SK-N-SH treated with all-trans-retinoic acid at 6 μM for 48 hours (cell line): ENCODE data around the gene GLIS2.

Experiments
- OSR1 ChIP-seq: fragments of 250-450 bp; sonication (Bioruptor Pico); IDR thresholded peaks from 2 replicates; pipeline ENCODE4 v1.8.0; 2022; ENCODE audit warnings: moderate library complexity, mild to moderate bottlenecking, inconsistent platforms
- PPARA ChIP-seq: fragments of 250-450 bp; sonication (Bioruptor Pico); IDR thresholded peaks from 2 replicates; pipeline ENCODE4 v1.5.0; 2020; ENCODE audit warnings: mild to moderate bottlenecking, borderline replicate concordance
- RARB ChIP-seq: fragments of 250-450 bp; sonication (Bioruptor Pico); IDR thresholded peaks from 2 replicates; pipeline ENCODE4 v1.8.0; 2021; ENCODE audit warnings: mild to moderate bottlenecking, moderate library complexity
- SNAI2 ChIP-seq: fragments of 250-450 bp; sonication (Bioruptor Pico); IDR thresholded peaks from 2 replicates; pipeline ENCODE4 v1.5.0; 2020; ENCODE audit warnings: mild to moderate bottlenecking, moderate library complexity
- TOX ChIP-seq: fragments of 250-450 bp; sonication (Bioruptor Pico); IDR thresholded peaks from 2 replicates; pipeline ENCODE4 v1.8.0; 2021; ENCODE audit warnings: mild to moderate bottlenecking, moderate library complexity, borderline replicate concordance
- ZC3H10 ChIP-seq: fragments of 250-450 bp; sonication (Bioruptor Pico); IDR thresholded peaks from 2 replicates; pipeline ENCODE4 v1.5.1; 2021; ENCODE audit warnings: mild to moderate bottlenecking, moderate library complexity
- ZFP3 ChIP-seq: fragments of 250-450 bp; sonication (Bioruptor Pico); IDR thresholded peaks from 2 replicates; pipeline ENCODE4 v1.5.0; 2020; ENCODE audit warnings: mild to moderate bottlenecking, moderate library complexity
- ZFP30 ChIP-seq: fragments of 450-650 bp; formaldehyde crosslinking; IDR thresholded peaks from 2 replicates; pipeline ENCODE4 v1.5.0; 2022; ENCODE audit warnings: mild to moderate bottlenecking, moderate library complexity
- ZNF565 ChIP-seq: fragments of 450-650 bp; formaldehyde crosslinking; conservative IDR thresholded peaks from 2 replicates; pipeline ENCODE4 v1.5.0; 2020; ENCODE audit warnings: low read depth, mild to moderate bottlenecking, moderate library complexity
- ZNF70 ChIP-seq: fragments of 450-650 bp; formaldehyde crosslinking; IDR thresholded peaks from 2 replicates; pipeline ENCODE4 v1.5.0; 2020; ENCODE audit warnings: mild to moderate bottlenecking, moderate library complexity
- TF ChIP-seq, protein P1 (sequence below): fragments of 250-450 bp; sonication (Bioruptor Pico); IDR thresholded peaks from 2 replicates; pipeline ENCODE4 v1.5.0; 2020; ENCODE audit warnings: mild to moderate bottlenecking, moderate library complexity
- TF ChIP-seq, protein P2 (sequence below): fragments of 250-450 bp; sonication (Bioruptor Pico); IDR thresholded peaks from 2 replicates; pipeline ENCODE4 v1.5.1; 2020; ENCODE audit warnings: low read depth, mild to moderate bottlenecking, moderate library complexity
- TF ChIP-seq, protein P3 (sequence below): fragments of 250-450 bp; sonication (Bioruptor Pico); IDR thresholded peaks from 2 replicates; pipeline ENCODE4 v1.8.0; 2020; ENCODE audit warnings: mild to moderate bottlenecking, moderate library complexity, borderline replicate concordance

DNA sequence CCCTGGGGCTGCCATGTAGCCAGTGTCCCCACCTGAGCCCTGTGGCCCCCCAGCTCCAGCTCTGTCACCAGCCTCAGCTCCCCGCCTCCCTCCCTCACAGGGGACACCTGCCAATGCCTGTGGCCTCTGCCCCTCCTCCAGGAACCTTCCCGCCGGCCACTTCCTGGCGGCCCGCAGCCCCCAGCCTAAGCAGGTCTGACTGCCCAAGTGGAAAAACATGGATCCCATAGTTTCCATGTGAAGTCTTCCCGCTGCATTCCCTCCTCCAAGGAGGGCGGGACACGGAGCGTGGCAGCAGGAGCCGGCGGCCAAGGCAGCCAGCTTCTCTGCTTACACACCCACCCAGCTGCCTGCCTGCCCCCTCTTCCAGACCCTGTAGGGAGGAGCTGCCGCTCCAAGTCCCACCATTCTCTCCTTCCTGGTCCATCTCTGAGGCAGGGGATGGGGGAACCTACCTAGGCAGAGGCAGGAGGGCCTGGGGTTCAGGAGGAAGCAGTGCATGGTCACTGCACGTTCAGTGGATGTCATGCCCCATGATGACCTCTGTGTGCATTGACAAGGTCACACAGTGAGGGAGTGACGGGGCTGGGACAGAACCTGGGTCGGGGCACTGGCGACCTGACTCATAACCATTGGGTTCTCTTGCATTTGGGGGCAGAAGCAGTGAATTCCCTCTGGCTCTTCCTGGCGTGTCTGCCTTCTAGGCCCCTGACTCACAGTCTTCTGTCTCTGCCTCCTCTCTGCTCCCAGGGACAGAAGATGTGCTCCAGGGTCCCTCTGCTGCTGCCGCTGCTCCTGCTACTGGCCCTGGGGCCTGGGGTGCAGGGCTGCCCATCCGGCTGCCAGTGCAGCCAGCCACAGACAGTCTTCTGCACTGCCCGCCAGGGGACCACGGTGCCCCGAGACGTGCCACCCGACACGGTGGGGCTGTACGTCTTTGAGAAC, 64.5 kb downstream of the GLIS2 start:
- TF ChIP-seq ZFP3 (CRISPR knock-in tag) (no peak), ZNF565 (no peak), TOX (no peak), ZNF70 (CRISPR knock-in tag) (no peak), ZFP30 (CRISPR knock-in tag) (no peak), ZC3H10 (no peak), PPARA (no peak), SNAI2 (CRISPR knock-in tag) (no peak), OSR1 (CRISPR knock-in tag) (no peak), RARB (CRISPR knock-in tag) (no peak)
- TF ChIP-seq, protein P1, sequence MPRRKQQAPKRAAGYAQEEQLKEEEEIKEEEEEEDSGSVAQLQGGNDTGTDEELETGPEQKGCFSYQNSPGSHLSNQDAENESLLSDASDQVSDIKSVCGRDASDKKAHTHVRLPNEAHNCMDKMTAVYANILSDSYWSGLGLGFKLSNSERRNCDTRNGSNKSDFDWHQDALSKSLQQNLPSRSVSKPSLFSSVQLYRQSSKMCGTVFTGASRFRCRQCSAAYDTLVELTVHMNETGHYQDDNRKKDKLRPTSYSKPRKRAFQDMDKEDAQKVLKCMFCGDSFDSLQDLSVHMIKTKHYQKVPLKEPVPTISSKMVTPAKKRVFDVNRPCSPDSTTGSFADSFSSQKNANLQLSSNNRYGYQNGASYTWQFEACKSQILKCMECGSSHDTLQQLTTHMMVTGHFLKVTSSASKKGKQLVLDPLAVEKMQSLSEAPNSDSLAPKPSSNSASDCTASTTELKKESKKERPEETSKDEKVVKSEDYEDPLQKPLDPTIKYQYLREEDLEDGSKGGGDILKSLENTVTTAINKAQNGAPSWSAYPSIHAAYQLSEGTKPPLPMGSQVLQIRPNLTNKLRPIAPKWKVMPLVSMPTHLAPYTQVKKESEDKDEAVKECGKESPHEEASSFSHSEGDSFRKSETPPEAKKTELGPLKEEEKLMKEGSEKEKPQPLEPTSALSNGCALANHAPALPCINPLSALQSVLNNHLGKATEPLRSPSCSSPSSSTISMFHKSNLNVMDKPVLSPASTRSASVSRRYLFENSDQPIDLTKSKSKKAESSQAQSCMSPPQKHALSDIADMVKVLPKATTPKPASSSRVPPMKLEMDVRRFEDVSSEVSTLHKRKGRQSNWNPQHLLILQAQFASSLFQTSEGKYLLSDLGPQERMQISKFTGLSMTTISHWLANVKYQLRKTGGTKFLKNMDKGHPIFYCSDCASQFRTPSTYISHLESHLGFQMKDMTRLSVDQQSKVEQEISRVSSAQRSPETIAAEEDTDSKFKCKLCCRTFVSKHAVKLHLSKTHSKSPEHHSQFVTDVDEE (CRISPR knock-in tag), result no peak
- TF ChIP-seq, protein P2, sequence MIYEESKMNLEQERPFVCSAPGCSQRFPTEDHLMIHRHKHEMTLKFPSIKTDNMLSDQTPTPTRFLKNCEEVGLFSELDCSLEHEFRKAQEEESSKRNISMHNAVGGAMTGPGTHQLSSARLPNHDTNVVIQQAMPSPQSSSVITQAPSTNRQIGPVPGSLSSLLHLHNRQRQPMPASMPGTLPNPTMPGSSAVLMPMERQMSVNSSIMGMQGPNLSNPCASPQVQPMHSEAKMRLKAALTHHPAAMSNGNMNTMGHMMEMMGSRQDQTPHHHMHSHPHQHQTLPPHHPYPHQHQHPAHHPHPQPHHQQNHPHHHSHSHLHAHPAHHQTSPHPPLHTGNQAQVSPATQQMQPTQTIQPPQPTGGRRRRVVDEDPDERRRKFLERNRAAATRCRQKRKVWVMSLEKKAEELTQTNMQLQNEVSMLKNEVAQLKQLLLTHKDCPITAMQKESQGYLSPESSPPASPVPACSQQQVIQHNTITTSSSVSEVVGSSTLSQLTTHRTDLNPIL (CRISPR knock-in tag), result no peak
- TF ChIP-seq, protein P3, sequence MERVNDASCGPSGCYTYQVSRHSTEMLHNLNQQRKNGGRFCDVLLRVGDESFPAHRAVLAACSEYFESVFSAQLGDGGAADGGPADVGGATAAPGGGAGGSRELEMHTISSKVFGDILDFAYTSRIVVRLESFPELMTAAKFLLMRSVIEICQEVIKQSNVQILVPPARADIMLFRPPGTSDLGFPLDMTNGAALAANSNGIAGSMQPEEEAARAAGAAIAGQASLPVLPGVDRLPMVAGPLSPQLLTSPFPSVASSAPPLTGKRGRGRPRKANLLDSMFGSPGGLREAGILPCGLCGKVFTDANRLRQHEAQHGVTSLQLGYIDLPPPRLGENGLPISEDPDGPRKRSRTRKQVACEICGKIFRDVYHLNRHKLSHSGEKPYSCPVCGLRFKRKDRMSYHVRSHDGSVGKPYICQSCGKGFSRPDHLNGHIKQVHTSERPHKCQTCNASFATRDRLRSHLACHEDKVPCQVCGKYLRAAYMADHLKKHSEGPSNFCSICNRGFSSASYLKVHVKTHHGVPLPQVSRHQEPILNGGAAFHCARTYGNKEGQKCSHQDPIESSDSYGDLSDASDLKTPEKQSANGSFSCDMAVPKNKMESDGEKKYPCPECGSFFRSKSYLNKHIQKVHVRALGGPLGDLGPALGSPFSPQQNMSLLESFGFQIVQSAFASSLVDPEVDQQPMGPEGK, result no peak
